HG03039 (cell line): Measurements from ENCODE around the gene SNX12.

ENCODE experiments used
- ATAC-seq: cut with Tn5 transposase; IDR thresholded peaks from one replicate; pipeline ENCODE4 v1.9.1; 2021; ENCODE audit warnings: mild to moderate bottlenecking, moderate library complexity; ENCODE audit not compliant: unreplicated experiment

The SNX12 gene

GRCh38 chrX:71068044-71068918, at the start of gene SNX12:
SNX12 (minus strand) TSS chrX:71068334; CDS start chrX:71068306, 28 bp downstream.
- ATAC-seq = peak; percentile 97

- ATAC-seq = no peak
Observed at GRCh38 chrX:71117358-71117757, 49.2 kb upstream of the SNX12 start.

GRCh38 chrX:71111921-71112431, 43.8 kb upstream of the SNX12 start:
- peak; percentile 19 for ATAC-seq

GRCh38 chrX:71111141-71111843, 43.2 kb upstream of the SNX12 start, which contains the start of gene IL2RG:
IL2RG (minus strand) TSS chrX:71111577; CDS start chrX:71111539, 38 bp downstream.
- ATAC-seq = peak; percentile 88

- ATAC-seq = no peak
Observed at GRCh38 chrX:71109051-71109450, 40.9 kb upstream of the SNX12 start.

GRCh38 chrX:71107762-71108360, 39.7 kb upstream of the SNX12 start:
- ATAC-seq = no peak

GRCh38 chrX:71107245-71107644, 39.1 kb upstream of the SNX12 start:
- no peak for ATAC-seq

- no peak for ATAC-seq
Observed at GRCh38 chrX:71106427-71106826, 38.3 kb upstream of the SNX12 start, which contains the start of gene CXorf65. CXorf65 (minus strand) TSS chrX:71106740; CDS start chrX:71106556, 184 bp downstream.

- no peak for ATAC-seq
Observed at GRCh38 chrX:71105628-71106027, 37.5 kb upstream of the SNX12 start.

GRCh38 chrX:71103110-71103983, 35.2 kb upstream of the SNX12 start:
- no peak for ATAC-seq

- ATAC-seq = no peak
Observed at GRCh38 chrX:71102292-71102691, 34.2 kb upstream of the SNX12 start.

GRCh38 chrX:71100581-71101505, 32.7 kb upstream of the SNX12 start:
- ATAC-seq = no peak

GRCh38 chrX:71099736-71100135, 31.6 kb upstream of the SNX12 start:
- ATAC-seq = no peak

GRCh38 chrX:71098951-71099506, 30.9 kb upstream of the SNX12 start:
- no peak for ATAC-seq

- no peak for ATAC-seq
Observed at GRCh38 chrX:71098302-71098701, 30.2 kb upstream of the SNX12 start.

- ATAC-seq = no peak
Observed at GRCh38 chrX:71096760-71097032, 28.6 kb upstream of the SNX12 start.

GRCh38 chrX:71095981-71096759, 28.0 kb upstream of the SNX12 start:
- no peak for ATAC-seq

- ATAC-seq = peak; percentile 77
Observed at GRCh38 chrX:71095555-71095980, 27.4 kb upstream of the SNX12 start, which contains the start of gene FOXO4. FOXO4 (plus strand) TSS chrX:71095851; CDS start chrX:71096529, 678 bp downstream.
